ENCODE measurements around the gene SPHK1.

SPHK1 gene

GRCh38 chr17:76391200-76391715 lies 6.8 kb downstream of the SPHK1 start:
- no peak overlapping the region for H3K4me3 ChIP-seq (replicated peaks in 1 of 2; ENCODE audit: low read depth in 2 of 2, low read length in 2 of 2)
- no peak for TF ChIP-seq CTCF (IDR thresholded peaks at IDR 0.05; ENCODE audit: low read depth, low read length)
- DNase-seq (ENCODE audit: low read depth in 2 of 2) = no peak

- TF ChIP-seq CTCF (IDR thresholded peaks at IDR 0.05; ENCODE audit: low read depth, low read length) = no peak
- no peak overlapping the region for H3K4me3 ChIP-seq (replicated peaks in 1 of 2; ENCODE audit: low read depth in 2 of 2, low read length in 2 of 2)
- DNase-seq (ENCODE audit: low read depth in 2 of 2) = no peak
Observed at GRCh38 chr17:76394166-76394565, 9.8 kb downstream of the SPHK1 start.

- DNase-seq (ENCODE audit: low read depth in 2 of 2) = no peak
- no peak for TF ChIP-seq CTCF (IDR thresholded peaks at IDR 0.05; ENCODE audit: low read depth, low read length)
- no peak overlapping the region for H3K4me3 ChIP-seq (replicated peaks in 1 of 2; ENCODE audit: low read depth in 2 of 2, low read length in 2 of 2)
Observed at GRCh38 chr17:76395980-76396379, 11.6 kb downstream of the SPHK1 start.

- H3K4me3 ChIP-seq (replicated peaks in 1 of 2; ENCODE audit: low read depth in 2 of 2, low read length in 2 of 2) = no peak overlapping the region
- DNase-seq (ENCODE audit: low read depth in 2 of 2) = no peak
- no peak for TF ChIP-seq CTCF (IDR thresholded peaks at IDR 0.05; ENCODE audit: low read depth, low read length)
Observed at GRCh38 chr17:76397184-76397583, 12.8 kb downstream of the SPHK1 start.

- H3K4me3 ChIP-seq (replicated peaks in 1 of 2; ENCODE audit: low read depth in 2 of 2, low read length in 2 of 2) = no peak overlapping the region
- TF ChIP-seq CTCF (IDR thresholded peaks at IDR 0.05; ENCODE audit: low read depth, low read length) = peak; percentile 97
Observed at GRCh38 chr17:76397687-76398522, 13.5 kb downstream of the SPHK1 start.

GRCh38 chr17:76398523-76399174 lies 14.2 kb downstream of the SPHK1 start:
- no peak for DNase-seq (ENCODE audit: low read depth in 2 of 2)
- no peak overlapping the region for H3K4me3 ChIP-seq (replicated peaks in 1 of 2; ENCODE audit: low read depth in 2 of 2, low read length in 2 of 2)
- TF ChIP-seq CTCF (IDR thresholded peaks at IDR 0.05; ENCODE audit: low read depth, low read length) = no peak

More at GRCh38 chr17:76397687-76398522, 13.5 kb downstream of the SPHK1 start:
- peak; percentile 91 to 92 for DNase-seq (ENCODE audit: low read depth in 2 of 2)

Measured in cardiac fibroblast (primary cell).